ENCODE data around the gene FOXO6.

The FOXO6 gene

DNA sequence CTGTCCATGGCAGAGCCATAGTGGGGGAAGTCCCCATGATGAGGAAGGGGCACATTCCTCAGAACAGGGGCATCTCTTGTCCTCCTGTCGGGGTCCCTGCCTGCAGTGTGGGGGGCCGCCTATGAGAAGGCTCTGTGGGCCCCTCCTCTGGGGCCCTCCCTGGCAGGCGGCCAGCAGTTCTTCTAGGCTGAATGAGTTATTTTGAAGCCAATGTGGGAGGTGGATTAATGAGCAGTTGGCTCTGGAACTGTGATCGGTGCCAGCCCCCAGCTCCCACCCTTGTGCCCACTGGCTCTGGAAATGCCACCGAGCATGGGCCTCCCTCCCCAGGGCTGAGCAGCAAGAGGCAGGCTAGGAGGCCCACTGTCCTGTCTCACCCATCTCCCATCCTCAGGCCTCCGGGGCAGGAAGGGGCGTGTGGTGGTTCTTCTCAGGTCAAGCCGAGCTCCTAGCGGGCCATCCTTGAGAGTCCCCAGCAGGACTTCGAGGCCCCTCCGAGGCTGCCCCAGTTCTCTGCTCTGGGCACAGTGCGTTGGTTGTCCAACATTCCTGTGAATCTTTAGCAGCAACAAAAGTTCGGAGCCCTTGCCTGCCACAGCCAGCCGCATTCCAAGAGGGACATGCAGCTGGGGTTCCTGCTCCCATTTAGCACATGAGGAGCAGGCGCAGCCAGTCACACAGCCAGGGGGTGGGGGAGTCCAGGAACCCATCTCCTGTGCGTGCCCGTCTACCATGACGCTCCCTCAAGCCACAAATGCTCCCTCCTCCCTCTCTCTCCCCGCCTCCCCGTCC lies 66.1 kb downstream of the FOXO6 start:
- TF ChIP-seq, protein P1, sequence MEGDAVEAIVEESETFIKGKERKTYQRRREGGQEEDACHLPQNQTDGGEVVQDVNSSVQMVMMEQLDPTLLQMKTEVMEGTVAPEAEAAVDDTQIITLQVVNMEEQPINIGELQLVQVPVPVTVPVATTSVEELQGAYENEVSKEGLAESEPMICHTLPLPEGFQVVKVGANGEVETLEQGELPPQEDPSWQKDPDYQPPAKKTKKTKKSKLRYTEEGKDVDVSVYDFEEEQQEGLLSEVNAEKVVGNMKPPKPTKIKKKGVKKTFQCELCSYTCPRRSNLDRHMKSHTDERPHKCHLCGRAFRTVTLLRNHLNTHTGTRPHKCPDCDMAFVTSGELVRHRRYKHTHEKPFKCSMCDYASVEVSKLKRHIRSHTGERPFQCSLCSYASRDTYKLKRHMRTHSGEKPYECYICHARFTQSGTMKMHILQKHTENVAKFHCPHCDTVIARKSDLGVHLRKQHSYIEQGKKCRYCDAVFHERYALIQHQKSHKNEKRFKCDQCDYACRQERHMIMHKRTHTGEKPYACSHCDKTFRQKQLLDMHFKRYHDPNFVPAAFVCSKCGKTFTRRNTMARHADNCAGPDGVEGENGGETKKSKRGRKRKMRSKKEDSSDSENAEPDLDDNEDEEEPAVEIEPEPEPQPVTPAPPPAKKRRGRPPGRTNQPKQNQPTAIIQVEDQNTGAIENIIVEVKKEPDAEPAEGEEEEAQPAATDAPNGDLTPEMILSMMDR (IDR thresholded peaks at IDR 0.05; ENCODE audit: low read depth, low read length, missing control alignments) = no peak
- no peak for DNase-seq (ENCODE audit: low read depth)
- no peak overlapping the region for H3K4me3 ChIP-seq (ENCODE audit: low read depth, low read length)

DNA sequence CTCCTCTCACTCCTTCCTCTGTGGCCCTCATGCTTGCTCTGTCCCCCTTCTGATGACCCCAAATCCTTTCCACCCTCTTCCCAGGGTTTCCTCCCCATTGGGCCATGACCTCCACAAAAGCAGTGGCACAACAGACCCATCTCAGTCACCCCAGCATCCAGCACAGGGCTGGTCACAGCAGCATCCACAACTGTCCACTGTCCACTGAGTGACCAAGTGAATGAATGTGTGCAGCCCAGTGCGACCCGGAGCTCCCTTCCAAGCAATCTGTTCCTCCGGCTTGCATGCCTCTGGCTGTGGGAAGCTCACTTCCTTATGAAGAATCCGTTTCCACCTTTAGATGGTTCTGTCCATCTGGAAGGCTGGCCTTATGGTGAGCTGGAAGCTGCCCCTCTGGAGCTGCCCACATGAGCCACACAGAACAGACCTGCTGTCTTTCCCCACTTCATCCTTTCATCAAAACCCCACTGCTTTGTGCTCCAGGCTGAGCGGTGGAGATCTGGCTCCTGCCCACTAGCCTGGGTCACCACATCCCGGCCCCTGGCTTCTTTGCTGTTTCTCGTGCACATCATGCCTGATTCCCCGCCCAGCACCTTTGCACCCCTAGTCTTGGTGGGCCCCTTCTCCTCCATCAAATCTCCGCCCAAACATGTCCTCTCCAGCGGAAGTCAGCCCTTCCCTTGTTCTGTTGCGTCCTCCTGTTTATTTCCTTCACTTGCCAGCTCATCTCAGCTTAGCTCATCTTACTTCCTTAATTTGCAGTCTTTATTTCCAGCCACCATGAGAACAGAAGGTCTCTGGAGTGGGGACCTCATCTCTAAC lies 66.9 kb downstream of the FOXO6 start:
- TF ChIP-seq, protein P1 (IDR thresholded peaks at IDR 0.05; ENCODE audit: low read depth, low read length, missing control alignments) = no peak
- no peak for DNase-seq (ENCODE audit: low read depth)

DNA sequence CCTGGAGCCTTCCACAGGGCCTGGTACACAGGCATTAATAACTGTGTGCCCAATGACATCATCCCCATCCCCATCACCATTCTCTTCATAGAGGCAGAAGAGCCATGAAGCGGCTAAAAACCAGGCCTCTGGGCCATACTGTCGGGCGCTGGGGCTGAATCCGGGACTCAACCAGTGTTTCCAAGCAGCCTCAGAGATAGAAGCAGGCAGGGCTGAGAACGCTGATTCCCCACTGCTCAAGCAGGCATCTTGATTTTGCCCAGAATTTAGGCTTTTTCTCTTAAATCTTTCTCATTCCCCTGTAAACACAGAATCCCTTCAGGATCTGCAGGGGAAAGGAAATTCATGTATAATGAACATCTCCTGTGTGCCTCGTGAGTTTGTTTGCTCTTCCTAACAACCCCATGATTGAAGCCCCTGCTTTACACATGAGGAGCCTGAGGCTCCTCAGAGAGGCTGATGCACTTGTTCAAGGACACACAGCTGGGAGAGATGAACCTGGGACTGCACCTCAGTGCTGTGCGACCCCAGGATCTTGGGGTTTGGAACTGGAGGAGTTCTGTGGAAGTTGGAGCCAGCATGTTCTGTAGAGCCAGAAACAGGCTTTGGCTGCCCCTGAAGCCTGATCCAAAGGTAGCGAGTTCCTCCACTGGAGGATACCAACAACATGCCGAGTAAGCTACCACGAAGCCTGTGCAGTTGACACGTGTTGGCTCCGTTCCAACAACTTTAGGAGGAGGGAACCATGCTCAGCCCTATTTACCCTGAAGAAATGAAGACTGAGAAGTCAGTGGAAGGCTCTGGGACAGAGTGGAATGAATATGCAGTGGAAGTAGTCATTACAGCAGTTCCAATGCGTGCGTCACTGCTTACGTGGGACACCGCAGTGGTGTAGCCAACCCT lies 67.8 kb downstream of the FOXO6 start:
- H3K4me3 ChIP-seq (ENCODE audit: low read depth, low read length) = no peak overlapping the region
- no peak for DNase-seq (ENCODE audit: low read depth)
- TF ChIP-seq, protein P1 (IDR thresholded peaks at IDR 0.05; ENCODE audit: low read depth, low read length, missing control alignments) = no peak

More for the DNA sequence above, 66.9 kb downstream of the FOXO6 start:
- H3K4me3 ChIP-seq (ENCODE audit: low read depth, low read length) = no peak overlapping the region

DNA sequence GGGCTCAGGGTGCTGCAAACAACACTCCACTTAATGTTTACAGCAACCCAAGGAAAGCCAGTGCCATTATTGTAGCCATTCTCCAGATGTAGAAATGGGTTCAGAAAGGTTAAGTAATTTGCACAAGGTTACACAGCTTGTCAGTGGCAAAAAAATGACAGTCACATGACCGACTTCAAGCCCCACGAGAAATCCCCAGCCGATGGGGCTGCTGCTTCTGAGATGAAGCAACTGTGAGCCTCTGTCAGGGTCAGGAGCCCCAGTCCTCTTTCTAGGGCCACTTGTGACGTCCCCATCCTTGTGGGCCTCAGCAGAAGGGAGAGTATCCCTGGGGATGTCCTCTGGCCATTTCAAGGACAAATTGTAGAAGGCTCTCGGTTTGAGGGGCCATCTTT lies 68.4 kb downstream of the FOXO6 start:
- no peak for DNase-seq (ENCODE audit: low read depth)
- no peak overlapping the region for H3K4me3 ChIP-seq (ENCODE audit: low read depth, low read length)
- TF ChIP-seq, protein P1 (IDR thresholded peaks at IDR 0.05; ENCODE audit: low read depth, low read length, missing control alignments) = no peak

DNA sequence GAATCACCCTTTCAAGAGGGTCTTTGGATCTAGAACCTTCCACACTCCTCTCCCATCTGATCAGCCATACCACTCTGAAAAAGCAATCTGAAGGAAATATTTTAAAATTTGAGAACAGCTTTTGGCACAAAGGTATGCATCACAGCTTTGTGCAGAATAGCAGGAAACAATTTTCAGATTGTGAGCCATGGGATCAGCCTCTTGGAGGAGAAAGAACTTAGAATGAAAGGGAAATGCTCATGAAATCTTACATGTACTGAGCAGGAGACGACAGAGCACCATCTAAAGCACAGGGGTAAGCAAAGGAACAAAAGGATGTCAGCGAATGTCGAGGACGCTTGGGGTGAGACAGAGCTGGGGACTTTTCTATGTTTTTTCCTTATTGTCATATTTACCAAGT lies 68.8 kb downstream of the FOXO6 start:
- no peak overlapping the region for H3K4me3 ChIP-seq (ENCODE audit: low read depth, low read length)
- TF ChIP-seq, protein P1 (IDR thresholded peaks at IDR 0.05; ENCODE audit: low read depth, low read length, missing control alignments) = no peak
- DNase-seq (ENCODE audit: low read depth) = no peak

DNA sequence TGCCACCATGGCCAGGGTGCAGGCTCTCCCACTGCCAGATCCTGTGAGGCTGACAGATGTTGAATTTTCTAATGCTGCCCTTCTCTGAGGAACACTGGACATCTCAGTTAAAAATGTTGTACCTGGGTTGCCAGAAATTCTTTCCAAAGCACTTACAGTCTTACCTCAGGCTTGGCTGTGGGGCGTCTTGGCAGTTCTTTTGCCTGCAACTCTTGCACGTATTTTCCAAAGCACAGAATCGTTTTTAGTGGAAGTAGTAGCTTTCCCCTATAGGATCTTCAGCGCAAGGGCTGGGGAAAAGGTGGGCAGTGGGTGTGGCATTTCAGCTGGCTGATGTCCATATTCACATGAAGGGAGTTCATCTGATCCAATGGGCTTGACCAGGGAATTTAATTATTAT lies 69.3 kb downstream of the FOXO6 start:
- DNase-seq (ENCODE audit: low read depth) = no peak

More for the DNA sequence above, 69.3 kb downstream of the FOXO6 start:
- no peak overlapping the region for H3K4me3 ChIP-seq (ENCODE audit: low read depth, low read length)
- TF ChIP-seq, protein P1 (IDR thresholded peaks at IDR 0.05; ENCODE audit: low read depth, low read length, missing control alignments) = no peak

All from GM12864 (cell line).